ENCODE data around the gene MLXIP.
"Not testable (repeated sequence)": the region's sequence is repeated elsewhere in the genome, so short reads cannot be mapped to it uniquely, and the experiment has no call there.

MLXIP gene

GRCh38 chr12:122106843-122107242 lies 28.3 kb downstream of the MLXIP start:
- no peak overlapping the region for H3K9ac ChIP-seq (ENCODE audit: low read length)
- H3K9me3 ChIP-seq (ENCODE audit: control insufficient read depth, low read depth, low read length) = no peaks in the 10 kb centered on the region
- no peaks in the 10 kb centered on the region for H3K4me1 ChIP-seq (ENCODE audit: control insufficient read depth, low read depth, low read length)
- no peaks in the 10 kb centered on the region for H3K36me3 ChIP-seq (ENCODE audit: control insufficient read depth, low read depth, low read length)
- H3K27ac ChIP-seq (ENCODE audit: low read length) = no peak overlapping the region
- H3K4me3 ChIP-seq (ENCODE audit: low read length) = no peak overlapping the region
- H3K27me3 ChIP-seq (ENCODE audit: control insufficient read depth, insufficient read depth, low read length) = no peaks in the 10 kb centered on the region

- Histone ChIP-seq H3K9ac (ENCODE audit: low read length) (no peak overlapping the region), H3K9me3 (ENCODE audit: control insufficient read depth, low read depth, low read length) (no peaks in the 10 kb centered on the region), H3K36me3 (ENCODE audit: control insufficient read depth, low read depth, low read length) (no peaks in the 10 kb centered on the region), H3K27me3 (ENCODE audit: control insufficient read depth, insufficient read depth, low read length) (no peaks in the 10 kb centered on the region), H3K4me3 (ENCODE audit: low read length) (no peak overlapping the region), H3K27ac (ENCODE audit: low read length) (no peak overlapping the region), H3K4me1 (ENCODE audit: control insufficient read depth, low read depth, low read length) (no peaks in the 10 kb centered on the region)
These were observed 28.7 kb downstream of the MLXIP start for GRCh38 chr12:122107261-122107660.

GRCh38 chr12:122111089-122111641 lies 32.6 kb downstream of the MLXIP start:
- Histone ChIP-seq H3K27ac (ENCODE audit: low read length) (no peak overlapping the region), H3K9me3 (ENCODE audit: control insufficient read depth, low read depth, low read length) (no peaks in the 10 kb centered on the region), H3K4me1 (ENCODE audit: control insufficient read depth, low read depth, low read length) (no peaks in the 10 kb centered on the region), H3K9ac (ENCODE audit: low read length) (no peak overlapping the region), H3K27me3 (ENCODE audit: control insufficient read depth, insufficient read depth, low read length) (no peaks in the 10 kb centered on the region), H3K4me3 (ENCODE audit: low read length) (no peak overlapping the region), H3K36me3 (ENCODE audit: control insufficient read depth, low read depth, low read length) (no peaks in the 10 kb centered on the region)

- no peak overlapping the region for H3K27ac ChIP-seq (ENCODE audit: low read length)
- H3K9me3 ChIP-seq (ENCODE audit: control insufficient read depth, low read depth, low read length) = no peaks in the 10 kb centered on the region
- H3K36me3 ChIP-seq (ENCODE audit: control insufficient read depth, low read depth, low read length) = no peaks in the 10 kb centered on the region
- H3K4me1 ChIP-seq (ENCODE audit: control insufficient read depth, low read depth, low read length) = no peaks in the 10 kb centered on the region
- no peaks in the 10 kb centered on the region for H3K27me3 ChIP-seq (ENCODE audit: control insufficient read depth, insufficient read depth, low read length)
- H3K4me3 ChIP-seq (ENCODE audit: low read length) = no peak overlapping the region
- no peak overlapping the region for H3K9ac ChIP-seq (ENCODE audit: low read length)
These were observed 38.4 kb downstream of the MLXIP start for GRCh38 chr12:122116707-122117535.

GRCh38 chr12:122117979-122118378 lies 39.4 kb downstream of the MLXIP start:
- H3K27me3 ChIP-seq (ENCODE audit: control insufficient read depth, insufficient read depth, low read length) = no peaks in the 10 kb centered on the region
- H3K36me3 ChIP-seq (ENCODE audit: control insufficient read depth, low read depth, low read length) = no peaks in the 10 kb centered on the region
- H3K4me3 ChIP-seq (ENCODE audit: low read length) = no peak overlapping the region
- H3K4me1 ChIP-seq (ENCODE audit: control insufficient read depth, low read depth, low read length) = no peaks in the 10 kb centered on the region
- H3K27ac ChIP-seq (ENCODE audit: low read length) = no peak overlapping the region
- H3K9ac ChIP-seq (ENCODE audit: low read length) = no peak overlapping the region
- no peaks in the 10 kb centered on the region for H3K9me3 ChIP-seq (ENCODE audit: control insufficient read depth, low read depth, low read length)

- H3K36me3 ChIP-seq (ENCODE audit: control insufficient read depth, low read depth, low read length) = not testable (repeated sequence)
These were observed 42.8 kb downstream of the MLXIP start for GRCh38 chr12:122121341-122121740.

GRCh38 chr12:122121745-122122144 lies 43.2 kb downstream of the MLXIP start:
- Histone ChIP-seq H3K4me1 (ENCODE audit: control insufficient read depth, low read depth, low read length) (no peaks in the 10 kb centered on the region), H3K27ac (ENCODE audit: low read length) (no peak overlapping the region), H3K4me3 (ENCODE audit: low read length) (no peak overlapping the region), H3K9ac (ENCODE audit: low read length) (no peak overlapping the region), H3K27me3 (ENCODE audit: control insufficient read depth, insufficient read depth, low read length) (no peaks in the 10 kb centered on the region), H3K9me3 (ENCODE audit: control insufficient read depth, low read depth, low read length) (no peaks in the 10 kb centered on the region), H3K36me3 (ENCODE audit: control insufficient read depth, low read depth, low read length) (no peaks in the 10 kb centered on the region)

More at GRCh38 chr12:122121341-122121740, 42.8 kb downstream of the MLXIP start:
- H3K9me3 ChIP-seq (ENCODE audit: control insufficient read depth, low read depth, low read length); H3K4me1 ChIP-seq (ENCODE audit: control insufficient read depth, low read depth, low read length); H3K9ac ChIP-seq (ENCODE audit: low read length); H3K27ac ChIP-seq (ENCODE audit: low read length); H3K4me3 ChIP-seq (ENCODE audit: low read length); H3K27me3 ChIP-seq (ENCODE audit: control insufficient read depth, insufficient read depth, low read length): not testable (repeated sequence)

- Histone ChIP-seq H3K4me1 (ENCODE audit: control insufficient read depth, low read depth, low read length) (no peaks in the 10 kb centered on the region), H3K4me3 (ENCODE audit: low read length) (no peak overlapping the region), H3K36me3 (ENCODE audit: control insufficient read depth, low read depth, low read length) (peaks cover 1% of the 10 kb centered on the region), H3K9me3 (ENCODE audit: control insufficient read depth, low read depth, low read length) (no peaks in the 10 kb centered on the region), H3K27me3 (ENCODE audit: control insufficient read depth, insufficient read depth, low read length) (no peaks in the 10 kb centered on the region), H3K27ac (ENCODE audit: low read length) (no peak overlapping the region), H3K9ac (ENCODE audit: low read length) (no peak overlapping the region)
These were observed 44.6 kb downstream of the MLXIP start for GRCh38 chr12:122123051-122123760.

GRCh38 chr12:122123761-122124145 lies 45.2 kb downstream of the MLXIP start:
- Histone ChIP-seq H3K36me3 (ENCODE audit: control insufficient read depth, low read depth, low read length) (peaks cover 7% of the 10 kb centered on the region), H3K9ac (ENCODE audit: low read length) (no peak overlapping the region), H3K4me3 (ENCODE audit: low read length) (no peak overlapping the region), H3K4me1 (ENCODE audit: control insufficient read depth, low read depth, low read length) (no peaks in the 10 kb centered on the region), H3K27ac (ENCODE audit: low read length) (no peak overlapping the region), H3K27me3 (ENCODE audit: control insufficient read depth, insufficient read depth, low read length) (no peaks in the 10 kb centered on the region), H3K9me3 (ENCODE audit: control insufficient read depth, low read depth, low read length) (no peaks in the 10 kb centered on the region)

GRCh38 chr12:122124370-122124769 lies 45.8 kb downstream of the MLXIP start:
- no peak overlapping the region for H3K9ac ChIP-seq (ENCODE audit: low read length)
- no peaks in the 10 kb centered on the region for H3K9me3 ChIP-seq (ENCODE audit: control insufficient read depth, low read depth, low read length)
- H3K4me1 ChIP-seq (ENCODE audit: control insufficient read depth, low read depth, low read length) = no peaks in the 10 kb centered on the region
- no peaks in the 10 kb centered on the region for H3K27me3 ChIP-seq (ENCODE audit: control insufficient read depth, insufficient read depth, low read length)
- H3K27ac ChIP-seq (ENCODE audit: low read length) = no peak overlapping the region
- no peak overlapping the region for H3K4me3 ChIP-seq (ENCODE audit: low read length)
- peaks cover 9% of the 10 kb centered on the region for H3K36me3 ChIP-seq (ENCODE audit: control insufficient read depth, low read depth, low read length)

- Histone ChIP-seq H3K4me1 (ENCODE audit: control insufficient read depth, low read depth, low read length) (no peaks in the 10 kb centered on the region), H3K27me3 (ENCODE audit: control insufficient read depth, insufficient read depth, low read length) (no peaks in the 10 kb centered on the region), H3K27ac (ENCODE audit: low read length) (no peak overlapping the region)
These were observed 47.1 kb downstream of the MLXIP start for GRCh38 chr12:122125452-122126341.

More at GRCh38 chr12:122125452-122126341, 47.1 kb downstream of the MLXIP start:
- no peaks in the 10 kb centered on the region for H3K9me3 ChIP-seq (ENCODE audit: control insufficient read depth, low read depth, low read length)
- no peak overlapping the region for H3K4me3 ChIP-seq (ENCODE audit: low read length)
- H3K36me3 ChIP-seq (ENCODE audit: control insufficient read depth, low read depth, low read length) = peaks cover 16% of the 10 kb centered on the region
- H3K9ac ChIP-seq (ENCODE audit: low read length) = no peak overlapping the region
